H1 (cell line): ENCODE results near the gene AGAP1. TPM values are rescaled to one million over a fixed set of nuclear protein-coding genes. Genes with fewer than 3 reads are reported as not detected.

ENCODE experiments used
- CBX5 ChIP-seq: fragments of 300-800, 300-1000 bp; sonication (generic); IDR thresholded peaks from 2 replicates; pipeline ENCODE4 v1.7.1; 2016; ENCODE audit warnings: antibody characterized with exemption, low read length, low read depth
- CHD1 ChIP-seq: IDR thresholded peaks from 2 replicates; pipeline ENCODE4 v1.6.1; 2012; ENCODE audit warnings: low read depth, low read length, improper control_type of control experiment
- CTBP2 ChIP-seq: IDR thresholded peaks from 2 replicates; pipeline ENCODE4 v1.7.0; 2011; ENCODE audit warnings: borderline replicate concordance, mild to moderate bottlenecking, moderate library complexity, mixed read lengths, low read length; ENCODE audit not compliant: insufficient read depth, insufficient read length
- KDM5A ChIP-seq: fragments of 200-600 bp; IDR thresholded peaks from 2 replicates; pipeline ENCODE4 v1.7.1; 2012; ENCODE audit warnings: mild to moderate bottlenecking, low read length, inconsistent platforms, mixed read lengths
- SIN3A ChIP-seq, 2 experiments: IDR thresholded peaks in 1 of 2; conservative IDR thresholded peaks in 1 of 2; 2 replicates each; pipeline ENCODE4 v1.6.1; 2011 to 2012; ENCODE audit warnings: low read length in 2 of 2, improper control_type of control experiment in 1 of 2, low read depth in 1 of 2, mild to moderate bottlenecking in 1 of 2
- SP1 ChIP-seq: IDR thresholded peaks from 2 replicates; pipeline ENCODE4 v1.6.1; 2011; ENCODE audit warnings: low read depth, low read length
- SP2 ChIP-seq: IDR thresholded peaks from 2 replicates; pipeline ENCODE4 v1.6.1; 2012; ENCODE audit warnings: mild to moderate bottlenecking, low read length, inconsistent platforms
- TCF12 ChIP-seq: IDR thresholded peaks from 2 replicates; pipeline ENCODE4 v1.6.1; 2011; ENCODE audit warnings: low read depth, mild to moderate bottlenecking, low read length
- polyA plus RNA-seq, 7 experiments: library from polyadenylated mRNA; depleted of rRNA in 3 of 7; stranded (reverse) in 5 of 7; unstranded in 2 of 7; fragments of >200 nt in 5 of 7; fragments of 200-250 nt in 2 of 7; gene quantifications; 1 replicate in 5 of 7; 2 replicates in 1 of 7; 4 replicates in 1 of 7; pipeline versions ENCODE4 v1.2.1 to v1.2.3, GENCODE V29; 2011 to 2013; ENCODE audit warnings: missing spikeins in 2 of 7, mixed read lengths in 2 of 7
- total RNA-seq: library from RNA; stranded (reverse); fragmentation: NEBNext Ultra II Directional; extraction: Animal tissue kit (Norgen Biotek cat#: 25700); gene quantifications from 2 replicates; pipeline ENCODE4 v1.2.1, GENCODE V29; 2021

Gene AGAP1
- total and polyA plus RNA-seq, 2 of the 8 experiments (the other 6 are each of a cell fraction or from before 2014, with no cell fraction given), result 18.1 to 39.4 TPM

DNA sequence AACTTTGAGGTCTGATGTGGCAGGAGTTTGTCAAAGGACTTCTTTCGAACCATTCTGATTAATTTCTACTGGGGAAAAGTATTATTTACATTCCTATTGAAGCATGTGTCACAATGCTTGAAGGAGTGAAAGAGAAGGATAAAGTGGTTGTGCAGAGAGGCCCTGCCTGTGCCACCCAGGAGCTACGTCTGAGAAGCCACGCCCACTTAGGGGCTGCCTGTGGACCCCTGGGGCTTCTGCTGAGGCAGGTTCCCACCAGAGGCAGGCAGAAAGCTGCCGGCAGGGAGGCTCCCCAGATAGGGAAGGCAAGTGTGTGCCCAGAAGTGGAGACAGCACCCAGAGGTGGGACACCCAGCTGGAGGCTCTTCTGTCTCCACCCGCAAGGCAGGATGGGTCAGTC lies 627.0 kb downstream of the AGAP1 start (continued):
- TF ChIP-seq SP1 (no peak), CBX5 (no peak), CHD1 (no peak), SIN3A (conservative IDR thresholded peaks at IDR 0.05 in 1 of 2, IDR thresholded peaks at IDR 0.05 in 1 of 2; ENCODE audit: low read depth in 1 of 2, low read length in 2 of 2) (no peak), KDM5A (no peak), SP2 (no peak), CTBP2 (no peak), TCF12 (no peak)
- TF ChIP-seq, all 59 proteins: peak for 0
